AML-193 (cell line): ENCODE data around the gene PLIN4.

Experiments
- DNase-seq, 2 experiments: peaks; one replicate each; lab custom pipeline; 2025; lab: John Stamatoyannopoulos, UW

The PLIN4 gene

DNA sequence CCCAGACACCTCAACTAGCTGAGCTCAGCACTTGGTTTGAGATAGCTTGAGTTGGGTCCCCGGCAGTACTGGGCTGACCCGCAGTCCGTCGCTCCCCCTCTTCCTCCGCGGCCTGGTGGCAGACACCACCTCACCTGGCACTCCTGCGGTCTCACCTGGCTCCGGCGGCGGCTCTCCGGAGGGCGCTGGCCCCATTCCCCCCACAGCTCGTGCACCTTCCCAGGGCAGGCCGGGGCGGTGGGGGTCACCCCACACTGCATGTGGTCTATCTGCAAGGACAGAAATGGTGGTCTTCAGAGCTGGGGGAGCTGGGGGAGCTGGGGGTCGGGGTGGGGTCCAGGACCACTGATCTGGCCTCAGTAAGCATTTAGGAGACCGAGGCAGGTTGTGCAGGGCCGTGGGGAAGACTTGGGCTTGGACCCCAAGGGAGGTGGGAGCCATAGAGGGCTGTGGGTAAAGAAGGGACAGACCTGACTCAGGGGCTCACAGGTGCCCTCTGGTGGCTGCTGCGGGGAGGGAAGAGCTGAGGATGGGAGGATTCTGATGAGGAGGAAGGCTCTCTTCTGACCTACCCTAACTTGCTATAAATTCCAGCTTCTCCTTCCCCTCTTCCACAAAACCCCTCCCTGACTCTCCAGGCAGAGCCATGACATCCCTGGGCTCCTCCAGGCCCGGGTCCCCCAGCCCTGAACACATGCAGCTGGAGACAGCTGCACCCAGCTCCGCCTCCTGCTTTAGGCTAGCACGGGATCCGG is 6.7 kb upstream of the PLIN4 start:
- peak; percentile 23 to 39 for DNase-seq

- peak; percentile 15 to 43 for DNase-seq
Measured at GRCh38 chr19:4523306-4524110, 5.2 kb upstream of the PLIN4 start.

- no peak for DNase-seq
Measured at GRCh38 chr19:4522291-4523002, 4.2 kb upstream of the PLIN4 start.

DNA sequence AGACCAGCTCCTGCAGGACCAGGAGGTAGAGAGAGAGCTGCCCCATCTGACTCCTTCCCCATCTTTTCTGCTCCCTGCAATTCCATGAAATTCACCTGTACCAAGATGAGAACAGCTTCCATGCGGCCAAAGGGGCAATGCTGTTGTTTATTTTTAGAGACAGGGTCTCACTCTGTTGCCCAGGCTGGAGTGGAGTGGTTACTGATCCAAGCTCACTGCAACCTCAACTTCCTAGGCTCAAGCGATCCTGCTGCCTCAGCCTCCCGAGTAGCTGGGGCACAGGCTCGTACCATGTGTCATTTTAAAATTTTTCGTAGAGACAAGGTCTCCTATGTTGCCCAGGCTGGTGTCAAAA is 3.6 kb upstream of the PLIN4 start:
- no peak for DNase-seq

- DNase-seq: no peak
Measured at GRCh38 chr19:4521170-4521887, 3.0 kb upstream of the PLIN4 start.

DNA sequence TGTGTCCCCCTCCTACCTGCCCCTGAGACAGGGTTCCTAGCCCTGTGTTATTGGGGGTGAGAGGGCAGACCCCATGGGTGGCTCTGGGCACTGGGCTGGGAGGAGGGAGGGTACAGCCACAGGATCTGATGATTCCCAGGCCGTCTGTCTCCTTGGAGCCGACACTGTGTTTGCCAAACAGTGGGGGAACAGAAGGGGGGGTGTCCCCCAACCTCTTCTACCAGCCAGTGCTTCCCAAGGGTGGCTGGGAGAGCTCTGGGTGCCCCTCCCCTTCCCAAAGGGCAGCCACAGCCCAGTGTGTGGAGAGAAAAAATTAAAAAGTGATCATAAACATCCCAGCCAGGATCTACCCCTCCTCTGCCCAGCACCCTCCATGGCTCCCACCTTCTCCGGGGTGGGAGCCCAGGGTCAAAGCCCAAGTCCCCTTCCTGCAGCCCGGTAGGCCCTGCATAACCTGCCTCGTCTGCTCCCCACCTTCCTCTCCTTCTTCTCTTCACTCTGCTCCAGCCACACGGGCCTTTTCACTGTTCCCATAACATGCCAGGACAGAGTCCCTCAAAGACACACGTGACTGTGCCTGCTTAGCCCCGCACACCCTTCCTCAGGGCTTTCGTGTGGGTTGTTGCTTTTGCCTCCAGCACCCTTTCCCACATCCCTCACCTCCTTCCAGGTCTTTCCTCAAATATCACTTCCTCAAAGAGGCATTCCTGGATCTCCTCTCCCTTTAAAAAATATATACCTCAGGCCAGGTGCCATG is 1.4 kb upstream of the PLIN4 start:
- no peak for DNase-seq

- no peak for DNase-seq
Measured at GRCh38 chr19:4519172-4519496, 848 bp upstream of the PLIN4 start.

DNA sequence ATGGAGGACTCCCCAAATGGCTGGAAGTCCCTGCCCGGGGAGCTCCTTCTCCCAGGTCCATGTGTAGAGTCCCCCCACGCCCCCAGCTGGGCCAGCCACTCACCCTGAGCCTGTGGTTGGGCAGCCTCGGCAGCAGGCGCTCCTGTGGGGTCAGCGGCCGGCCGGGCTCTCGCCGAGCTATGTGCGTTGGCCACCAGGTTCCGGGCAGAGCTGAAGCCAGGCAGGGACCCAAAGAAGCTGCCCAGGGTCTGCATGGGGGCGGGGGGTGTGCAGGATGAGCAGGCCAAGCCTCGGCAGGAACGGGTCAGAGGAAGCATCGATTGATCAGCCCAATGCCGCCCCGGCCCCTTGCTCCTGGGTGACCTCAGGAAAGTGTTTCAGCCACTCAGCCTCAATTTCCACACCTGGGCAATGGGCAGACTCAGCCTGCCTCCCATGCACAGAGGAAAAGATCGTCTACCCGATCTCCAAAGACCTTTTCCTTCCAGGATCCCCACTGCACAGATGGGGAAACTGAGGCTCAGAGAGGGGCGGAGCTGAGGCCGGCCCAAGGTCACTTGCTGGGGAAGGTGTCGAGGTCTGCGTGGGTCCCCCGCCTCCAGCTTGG is 732 bp downstream of the PLIN4 start:
- no peak for DNase-seq

GRCh38 chr19:4516939-4517300 is 1.4 kb downstream of the PLIN4 start:
- DNase-seq: no peak

- DNase-seq: no peak
Measured at GRCh38 chr19:4516199-4516938, 1.9 kb downstream of the PLIN4 start.

GRCh38 chr19:4515732-4516131 is 2.6 kb downstream of the PLIN4 start:
- no peak for DNase-seq

DNA sequence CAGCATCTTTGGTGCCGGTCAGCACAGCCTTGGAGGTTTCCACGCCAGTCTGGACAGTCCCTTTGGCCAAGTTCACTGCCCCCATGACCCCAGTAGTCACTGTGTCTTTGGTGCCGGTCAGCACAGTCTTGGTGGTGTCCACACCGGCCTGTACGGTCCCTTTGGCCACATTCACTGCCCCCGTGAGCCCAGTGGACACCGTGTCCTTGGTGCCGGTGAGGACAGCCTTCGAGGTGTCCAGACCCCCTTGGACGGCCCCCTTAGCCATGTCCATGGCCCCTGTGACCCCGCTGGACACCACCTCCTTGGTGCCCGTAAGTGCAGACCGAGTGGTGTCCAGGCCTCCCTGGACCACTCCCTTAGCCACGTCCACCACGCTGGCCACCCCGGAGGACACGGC is 5.0 kb downstream of the PLIN4 start:
- DNase-seq: no peak

DNA sequence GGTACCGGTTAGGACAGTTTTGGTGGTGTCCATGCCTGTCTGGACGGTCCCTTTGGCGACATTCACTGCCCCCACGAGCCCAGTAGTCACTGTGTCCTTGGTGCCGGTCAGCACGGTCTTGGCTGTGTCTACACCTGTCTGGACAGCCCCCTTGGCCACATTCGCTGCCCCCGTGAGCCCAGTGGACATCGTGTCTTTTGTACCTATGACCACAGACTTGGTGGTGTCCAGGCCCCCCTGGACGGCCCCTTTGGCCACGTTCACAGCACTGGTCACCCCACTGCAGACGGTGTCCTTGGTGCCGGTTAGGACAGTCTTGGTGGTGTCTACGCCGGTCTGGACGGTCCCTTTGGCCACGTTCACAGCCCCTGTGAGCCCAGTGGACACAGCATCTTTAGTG is 6.2 kb downstream of the PLIN4 start:
- no peak for DNase-seq

DNA sequence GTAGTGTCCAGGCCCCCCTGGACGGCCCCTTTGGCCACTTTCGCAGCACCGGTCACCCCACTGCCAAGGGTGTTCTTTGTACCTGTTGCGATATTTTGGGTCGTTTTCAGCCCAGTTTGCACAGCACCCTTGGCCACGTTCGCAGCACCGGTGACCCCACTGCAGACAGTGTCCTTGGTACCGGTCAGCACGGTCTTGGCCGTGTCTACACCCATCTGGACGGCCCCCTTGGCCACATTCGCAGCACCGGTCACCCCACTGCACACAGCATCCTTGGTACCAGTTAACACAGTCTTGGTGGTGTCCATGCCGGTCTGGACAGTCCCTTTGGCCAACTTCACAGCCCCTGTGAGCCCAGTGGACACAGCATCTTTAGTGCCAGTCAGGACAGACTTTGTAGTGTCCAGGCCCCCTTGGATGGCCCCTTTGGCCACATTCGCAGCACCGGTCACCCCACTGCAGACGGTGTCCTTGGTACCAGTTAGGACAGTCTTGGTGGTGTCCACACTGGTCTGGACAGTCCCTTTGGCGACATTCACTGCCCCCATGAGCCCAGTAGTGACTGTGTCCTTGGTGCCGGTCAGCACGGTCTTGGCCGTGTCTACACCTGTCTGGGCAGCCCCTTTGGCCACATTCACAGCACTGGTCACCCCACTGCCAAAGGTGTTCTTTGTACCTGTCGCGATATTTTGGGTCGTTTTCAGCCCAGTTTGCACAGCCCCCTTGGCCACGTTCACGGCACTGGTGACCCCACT is 6.8 kb downstream of the PLIN4 start:
- DNase-seq: no peak

DNA sequence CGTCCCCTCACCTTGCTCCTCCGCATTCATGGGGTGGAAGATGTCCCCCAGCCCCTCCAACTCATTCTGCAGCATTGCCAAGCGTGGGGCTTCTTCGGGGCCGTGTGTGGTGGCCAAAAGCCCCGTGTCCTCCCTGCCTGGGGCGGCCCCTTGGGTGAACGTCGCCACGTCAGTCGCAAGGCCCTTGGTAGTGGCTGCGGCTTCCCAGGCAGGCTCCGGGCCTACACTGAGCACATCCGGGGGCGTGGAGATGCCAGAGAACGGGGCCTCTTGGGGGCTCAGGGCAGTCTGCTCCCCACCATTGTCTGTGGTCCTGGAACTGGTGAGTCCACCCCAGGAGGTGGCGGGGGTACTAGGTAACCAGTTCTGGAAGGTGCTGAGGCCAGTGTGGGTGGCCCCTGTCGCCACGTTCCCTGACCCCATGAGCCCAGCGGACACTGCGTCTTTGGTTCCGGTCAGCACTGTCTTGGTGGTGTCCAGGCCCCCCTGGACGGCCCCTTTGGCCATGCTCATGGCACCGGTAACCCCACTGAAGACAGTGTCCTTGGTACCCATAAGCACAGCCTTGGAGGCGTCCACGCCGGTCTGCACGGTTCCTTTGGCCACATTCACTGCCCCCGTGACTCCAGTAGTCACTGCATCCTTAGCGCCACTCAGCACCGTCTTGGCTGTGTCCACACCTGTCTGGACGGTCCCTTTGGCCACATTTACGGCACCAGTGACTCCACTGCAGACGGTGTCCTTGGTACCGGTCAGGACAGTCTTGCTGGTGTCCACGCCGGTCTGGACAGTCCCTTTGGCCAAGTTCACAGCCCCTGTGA is 7.6 kb downstream of the PLIN4 start:
- no peak for DNase-seq

DNA sequence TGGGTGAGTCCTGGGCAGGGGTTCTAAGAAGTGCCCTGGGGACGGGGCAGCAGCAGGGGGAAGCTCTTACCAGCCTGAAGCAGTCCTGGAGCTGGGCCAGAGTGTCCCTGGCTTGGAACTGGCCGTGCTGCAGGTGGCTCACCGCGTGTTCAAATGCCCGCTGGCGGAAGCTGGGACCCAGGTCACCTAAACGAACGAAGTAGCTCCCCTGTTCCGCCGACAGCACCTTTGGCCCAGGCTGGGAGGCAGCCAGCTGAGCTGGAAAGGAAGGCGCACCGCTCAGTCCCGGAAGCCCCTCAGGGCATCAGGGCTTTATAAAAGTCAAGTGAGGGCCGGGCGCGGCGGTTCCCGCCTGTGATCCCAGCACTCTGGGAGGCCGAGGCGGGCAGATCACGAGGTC is 9.6 kb downstream of the PLIN4 start:
- no peak for DNase-seq

GRCh38 chr19:4507804-4508203 is 10.5 kb downstream of the PLIN4 start:
- no peak for DNase-seq

- no peak for DNase-seq
Measured at GRCh38 chr19:4507150-4507452, 11.2 kb downstream of the PLIN4 start.

- peak; percentile 6 to 27 for DNase-seq
Measured at GRCh38 chr19:4506449-4507149, 11.7 kb downstream of the PLIN4 start.
